MM.1S (cell line): ENCODE results near the gene PTPRD.

Experiments
- CTCF ChIP-seq: fragments of 300-600 bp; sonication (generic); IDR thresholded peaks from 2 replicates; pipeline ENCODE4 v1.5.1; 2016; ENCODE audit warnings: antibody characterized with exemption, low read length, mixed read lengths
- EZH2 ChIP-seq: fragments of 300-600 bp; sonication (generic); optimal IDR thresholded peaks from 2 replicates; pipeline ENCODE3; 2017; ENCODE audit warnings: low read depth, mild to moderate bottlenecking, antibody characterized with exemption, low read length, mixed read lengths
- EZH2phosphoT487 ChIP-seq: fragments of 300-600 bp; sonication (generic); IDR thresholded peaks from 2 replicates; pipeline ENCODE4 v1.6.1; 2018; ENCODE audit warnings: antibody characterized with exemption, low read length

DNA sequence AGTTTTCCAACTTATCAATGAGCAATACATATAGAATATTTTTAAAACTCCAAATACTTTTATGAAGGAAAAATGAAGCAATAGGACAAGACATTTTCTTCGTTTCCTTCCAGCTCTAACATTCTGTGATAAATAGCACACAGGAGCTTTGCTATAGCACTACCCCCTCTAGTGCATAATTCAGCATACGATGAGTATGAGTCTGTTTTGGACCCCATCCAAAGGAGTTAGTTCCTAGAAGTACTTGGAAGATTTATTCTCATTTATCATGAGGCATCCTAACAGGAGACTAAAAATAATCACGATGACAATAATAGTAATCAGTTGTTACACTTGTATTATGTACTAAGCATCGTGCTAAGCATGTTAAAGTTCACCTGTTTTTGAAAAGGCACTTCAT is 1751.9 kb downstream of the PTPRD start:
- TF ChIP-seq CTCF (no peak), EZH2 (no peak), EZH2phosphoT487 (no peak)
